Neural crest cell (in vitro differentiated cells): ENCODE results near the gene CD38. TPM values are rescaled to one million over a fixed set of nuclear protein-coding genes. Genes with fewer than 3 reads are reported as not detected.
"Not testable (repeated sequence)": the region's sequence is repeated elsewhere in the genome, so short reads cannot be mapped to it uniquely, and the experiment has no call there.

Experiments
- DNase-seq: peaks from one replicate; pipeline ENCODE4 v3.0.0; 2021; ENCODE audit warnings: low read depth, mixed read lengths, low spot score
- H3K27ac Mint-ChIP-seq: one replicate; pipeline ENCODE4 v1.8.0; 2021; ENCODE audit warnings: mild to moderate bottlenecking, mixed read lengths; ENCODE audit not compliant: unreplicated experiment
- H3K27me3 Mint-ChIP-seq: 2 replicates; pipeline ENCODE4 v1.8.0; 2021; ENCODE audit warnings: low read depth, mild to moderate bottlenecking, mixed read lengths
- H3K36me3 Mint-ChIP-seq: 2 replicates; pipeline ENCODE4 v1.8.0; 2021; ENCODE audit warnings: low read depth, mild to moderate bottlenecking, mixed read lengths
- H3K4me1 Mint-ChIP-seq: 2 replicates; pipeline ENCODE4 v1.8.0; 2021; ENCODE audit warnings: mixed read lengths
- H3K4me3 Mint-ChIP-seq: one replicate; pipeline ENCODE4 v1.8.0; 2021; ENCODE audit warnings: mild to moderate bottlenecking, mixed read lengths
- H3K9me3 Mint-ChIP-seq: 2 replicates; pipeline ENCODE4 v1.8.0; 2021; ENCODE audit warnings: mixed read lengths
- CTCF ChIP-seq: fragments of 200-600 bp; sonication (generic); conservative IDR thresholded peaks from 2 replicates; pipeline ENCODE4 v1.5.0; 2021; ENCODE audit warnings: antibody characterized with exemption, mild to moderate bottlenecking
- total RNA-seq: library from RNA; stranded (reverse); gene quantifications from 2 replicates; pipeline ENCODE4 v1.2.1, GENCODE V29; 2021

CD38 gene
- total RNA-seq, 1 donor from 2014 or later: 0.05 TPM

GRCh38 chr4:15799701-15800100 is 21.6 kb downstream of the CD38 start:
- Mint-ChIP-seq H3K27ac (no peak overlapping the region), H3K4me3 (no peak overlapping the region), H3K27me3 (peaks cover 14% of the 10 kb centered on the region), H3K36me3 (no peaks in the 10 kb centered on the region), H3K9me3 (no peaks in the 10 kb centered on the region), H3K4me1 (no peaks in the 10 kb centered on the region)
- DNase-seq: no peak
- TF ChIP-seq CTCF: no peak

- not testable (repeated sequence) for H3K36me3 Mint-ChIP-seq, H3K4me1 Mint-ChIP-seq, DNase-seq, H3K4me3 Mint-ChIP-seq, H3K9me3 Mint-ChIP-seq, H3K27ac Mint-ChIP-seq
- H3K27me3 Mint-ChIP-seq: peaks cover 20% of the 10 kb centered on the region
Measured at GRCh38 chr4:15802497-15802896, 24.4 kb downstream of the CD38 start.

GRCh38 chr4:15805583-15806517 is 27.7 kb downstream of the CD38 start:
- H3K36me3 Mint-ChIP-seq: no peaks in the 10 kb centered on the region
- H3K27ac Mint-ChIP-seq: no peak overlapping the region
- DNase-seq: peak; percentile 40
- H3K4me1 Mint-ChIP-seq: no peaks in the 10 kb centered on the region
- TF ChIP-seq CTCF: peak; percentile 89
- no peak overlapping the region for H3K4me3 Mint-ChIP-seq
- peaks cover 28% of the 10 kb centered on the region for H3K27me3 Mint-ChIP-seq
- H3K9me3 Mint-ChIP-seq: no peaks in the 10 kb centered on the region

- Mint-ChIP-seq H3K36me3 (no peaks in the 10 kb centered on the region), H3K4me3 (no peak overlapping the region), H3K27me3 (peaks cover 17% of the 10 kb centered on the region), H3K9me3 (no peaks in the 10 kb centered on the region), H3K27ac (no peak overlapping the region), H3K4me1 (no peaks in the 10 kb centered on the region)
- no peak for TF ChIP-seq CTCF
- no peak for DNase-seq
Measured at GRCh38 chr4:15809058-15809457, 30.9 kb downstream of the CD38 start.

- Mint-ChIP-seq H3K27ac (no peak overlapping the region), H3K4me3 (no peak overlapping the region), H3K4me1 (no peaks in the 10 kb centered on the region), H3K36me3 (no peaks in the 10 kb centered on the region), H3K27me3 (peaks cover 17% of the 10 kb centered on the region), H3K9me3 (no peaks in the 10 kb centered on the region)
- TF ChIP-seq CTCF: no peak
- no peak for DNase-seq
Measured at GRCh38 chr4:15809466-15809865, 31.3 kb downstream of the CD38 start.

- H3K4me3 Mint-ChIP-seq: no peak overlapping the region
- no peaks in the 10 kb centered on the region for H3K9me3 Mint-ChIP-seq
- H3K36me3 Mint-ChIP-seq: no peaks in the 10 kb centered on the region
- H3K27me3 Mint-ChIP-seq: peaks cover 10% of the 10 kb centered on the region
- H3K4me1 Mint-ChIP-seq: no peaks in the 10 kb centered on the region
- no peak for TF ChIP-seq CTCF
- no peak for DNase-seq
- no peak overlapping the region for H3K27ac Mint-ChIP-seq
Measured at GRCh38 chr4:15811703-15812337, 33.7 kb downstream of the CD38 start.
